Lung (tissue), 12 donors: ENCODE measurements around the gene DIS3L2. TPM values are rescaled to one million over a fixed set of nuclear protein-coding genes. Genes with fewer than 3 reads are reported as not detected.
"Not testable (repeated sequence)": the region's sequence is repeated elsewhere in the genome, so short reads cannot be mapped to it uniquely, and the experiment has no call there.

Source experiments
- ATAC-seq: fragments of 200-7000 bp; cut with Tn5 transposase; one replicate; pipeline ENCODE4 v1.9.1; 2020; ENCODE audit warnings: moderate number of reproducible peaks; ENCODE audit not compliant: insufficient read depth, low FRiP score
- DNase-seq, 3 donors: peaks; one replicate each; pipeline ENCODE4 v3.0.0-alpha.2; 2013 to 2017
- H3K27ac ChIP-seq, 2 donors: one replicate each; pipeline ENCODE4 v1.5.1; 2013; ENCODE audit warnings: mild to moderate bottlenecking in 2 of 2, moderate library complexity in 2 of 2, control low read depth in 1 of 2, inconsistent platforms in 1 of 2, low read depth in 1 of 2, low read length in 1 of 2
- H3K27me3 ChIP-seq, 3 donors: one replicate each; pipeline ENCODE4 v1.5.1; 2013; ENCODE audit warnings: low read length in 2 of 3; ENCODE audit not compliant: control insufficient read depth in 3 of 3, insufficient read depth in 3 of 3
- H3K36me3 ChIP-seq, 4 donors: one replicate each; pipeline ENCODE4 v1.5.1; 2013; ENCODE audit warnings: low read length in 4 of 4, mild to moderate bottlenecking in 1 of 4, moderate library complexity in 1 of 4; ENCODE audit not compliant: control insufficient read depth in 4 of 4, insufficient read depth in 4 of 4
- H3K4me1 ChIP-seq, 5 donors: one replicate each; pipeline ENCODE4 v1.5.1; 2013; ENCODE audit warnings: low read length in 5 of 5, mild to moderate bottlenecking in 2 of 5, moderate library complexity in 1 of 5; ENCODE audit not compliant: control insufficient read depth in 5 of 5, insufficient read depth in 5 of 5
- H3K4me3 ChIP-seq: one replicate; pipeline ENCODE4 v1.5.1; 2013; ENCODE audit warnings: mild to moderate bottlenecking, control low read depth, moderate library complexity
- H3K9ac ChIP-seq, 2 donors: one replicate each; pipeline ENCODE4 v1.5.1; 2013; ENCODE audit warnings: low read length in 2 of 2, control low read depth in 1 of 2; ENCODE audit not compliant: insufficient read depth in 1 of 2
- H3K9me3 ChIP-seq, 4 donors: one replicate each; pipeline ENCODE4 v1.5.1; 2013; ENCODE audit warnings: low read length in 3 of 4, mild to moderate bottlenecking in 1 of 4, moderate library complexity in 1 of 4; ENCODE audit not compliant: control insufficient read depth in 4 of 4, insufficient read depth in 3 of 4
- WGBS, 2 donors: extraction: QIAGEN DNeasy Blood & Tissue Kit; methylation state at CpG; one replicate each; pipeline ENCODE4 v1.1.7; 2013; 5-methylcytosine and 5-hydroxymethylcytosine counted together
- polyA plus RNA-seq, 2 donors: library from polyadenylated mRNA; stranded (reverse); fragments of 200-250 nt; gene quantifications; one replicate each; pipeline ENCODE4 v1.2.1, GENCODE V29; 2013
- total RNA-seq, 2 donors: library from RNA; depleted of rRNA in 1 of 2; stranded (reverse); fragments of >200 nt in 1 of 2; gene quantifications; one replicate each; pipeline ENCODE4 v1.2.1, GENCODE V29; 2014 to 2021
- TF ChIP-seq, protein P1 (sequence below): IDR thresholded peaks from 2 replicates; pipeline ENCODE4 v1.5.1; 2012; ENCODE audit warnings: mild to moderate bottlenecking; ENCODE audit errors: control extremely low read depth, extremely low read depth
- donor health status: control.
- donor health status: control.
- donor health status: Bipolar disorder and iron deficiency.
- donor health status: healthy.
- donor health status: DM: yes; HTN: yes; CAD: no.

Gene DIS3L2
- total and polyA plus RNA-seq, 4 donors = 12.7 to 41.0 (median 31.1) TPM

DNA sequence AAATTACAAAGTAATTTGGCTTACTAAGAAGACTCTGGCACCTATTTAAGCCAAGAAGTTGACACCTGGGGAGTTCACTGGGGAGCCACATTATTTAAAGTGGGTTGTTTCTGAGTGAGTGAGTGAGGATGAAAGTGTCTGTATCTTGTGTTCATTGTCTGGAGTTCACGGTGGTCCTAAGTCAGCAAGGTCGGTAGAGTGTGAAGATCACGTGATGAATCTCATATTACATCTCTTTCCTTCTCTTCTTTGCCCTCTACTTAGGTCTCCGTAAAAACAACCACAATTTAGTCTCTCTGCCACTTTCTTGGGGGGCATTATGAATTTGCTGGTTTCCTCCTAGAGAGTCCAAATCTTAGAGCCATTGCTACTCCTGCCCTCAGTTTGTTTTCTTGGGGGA, 67.8 kb downstream of the DIS3L2 start:
- H3K36me3 ChIP-seq = peaks cover 0 to 15% (median 8%) of the 10 kb centered on the region in 4 donors
- no peak overlapping the region for H3K27ac ChIP-seq
- ATAC-seq (no peak), DNase-seq (no peak)
- H3K4me1 ChIP-seq = peaks cover 0 to 5% (median 0%) of the 10 kb centered on the region in 5 donors
- no peak overlapping the region for H3K4me3 ChIP-seq
- H3K9me3 ChIP-seq = no peaks in the 10 kb centered on the region
- H3K27me3 ChIP-seq = no peaks in the 10 kb centered on the region
- H3K9ac ChIP-seq = no peak overlapping the region
- WGBS, 2 donors = 67 to 69% methylated on average over 4 of the region's 4 CpGs
- TF ChIP-seq, protein P1, sequence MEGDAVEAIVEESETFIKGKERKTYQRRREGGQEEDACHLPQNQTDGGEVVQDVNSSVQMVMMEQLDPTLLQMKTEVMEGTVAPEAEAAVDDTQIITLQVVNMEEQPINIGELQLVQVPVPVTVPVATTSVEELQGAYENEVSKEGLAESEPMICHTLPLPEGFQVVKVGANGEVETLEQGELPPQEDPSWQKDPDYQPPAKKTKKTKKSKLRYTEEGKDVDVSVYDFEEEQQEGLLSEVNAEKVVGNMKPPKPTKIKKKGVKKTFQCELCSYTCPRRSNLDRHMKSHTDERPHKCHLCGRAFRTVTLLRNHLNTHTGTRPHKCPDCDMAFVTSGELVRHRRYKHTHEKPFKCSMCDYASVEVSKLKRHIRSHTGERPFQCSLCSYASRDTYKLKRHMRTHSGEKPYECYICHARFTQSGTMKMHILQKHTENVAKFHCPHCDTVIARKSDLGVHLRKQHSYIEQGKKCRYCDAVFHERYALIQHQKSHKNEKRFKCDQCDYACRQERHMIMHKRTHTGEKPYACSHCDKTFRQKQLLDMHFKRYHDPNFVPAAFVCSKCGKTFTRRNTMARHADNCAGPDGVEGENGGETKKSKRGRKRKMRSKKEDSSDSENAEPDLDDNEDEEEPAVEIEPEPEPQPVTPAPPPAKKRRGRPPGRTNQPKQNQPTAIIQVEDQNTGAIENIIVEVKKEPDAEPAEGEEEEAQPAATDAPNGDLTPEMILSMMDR = no peak

DNA sequence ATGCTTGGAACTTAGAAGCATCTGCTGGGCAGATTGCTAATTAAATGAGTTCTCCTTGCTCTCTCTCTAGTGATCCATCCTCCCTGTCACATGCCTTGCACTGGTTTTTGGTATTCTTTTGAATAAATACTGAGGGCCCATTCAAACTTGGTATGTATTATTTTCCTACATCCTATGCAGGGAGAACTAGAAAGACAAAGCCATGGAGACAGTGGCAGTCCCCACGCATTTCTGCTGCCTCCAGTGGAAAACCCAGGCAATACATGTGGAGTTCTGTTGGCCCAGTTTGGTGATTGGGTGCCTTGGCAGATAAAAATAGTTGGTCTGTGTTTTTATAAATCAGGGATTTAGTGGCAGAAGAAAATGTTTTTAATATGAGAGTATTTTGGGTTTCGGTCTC, 68.7 kb downstream of the DIS3L2 start:
- 97% methylated on average over 2 of the region's 2 CpGs for WGBS, 2 donors
- DNase-seq (no peak), ATAC-seq (no peak)
- Histone ChIP-seq H3K9me3 (no peaks in the 10 kb centered on the region), H3K27me3 (no peaks in the 10 kb centered on the region), H3K27ac (no peak overlapping the region), H3K36me3 (peaks cover 0 to 15% (median 6%) of the 10 kb centered on the region in 4 donors), H3K9ac (no peak overlapping the region), H3K4me1 (peaks cover 0 to 5% (median 0%) of the 10 kb centered on the region in 5 donors), H3K4me3 (no peak overlapping the region)
- TF ChIP-seq, protein P1 = no peak

DNA sequence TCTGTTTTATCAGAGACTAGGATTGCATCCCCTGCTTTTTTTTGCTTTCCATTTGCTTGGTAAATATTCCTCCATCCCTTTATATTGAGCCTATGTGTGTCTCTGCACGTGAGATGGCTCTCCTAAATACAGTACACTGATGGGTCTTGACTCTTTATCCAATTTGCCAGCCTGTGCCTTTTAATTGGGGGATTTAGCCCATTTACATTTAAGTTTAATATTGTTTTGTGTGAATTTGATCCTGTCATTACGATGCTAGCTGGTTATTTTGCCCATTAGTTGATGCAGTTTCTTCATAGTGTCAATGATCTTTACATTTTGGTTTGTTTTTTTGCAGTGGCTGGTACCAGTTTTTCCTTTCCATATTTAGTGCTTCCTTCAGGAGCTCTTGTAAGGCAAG, 73.8 kb downstream of the DIS3L2 start:
- H3K27me3 ChIP-seq, H3K27ac ChIP-seq, ATAC-seq, DNase-seq, H3K9ac ChIP-seq, H3K4me3 ChIP-seq, H3K36me3 ChIP-seq, H3K9me3 ChIP-seq, H3K4me1 ChIP-seq: not testable (repeated sequence)
- WGBS, 2 donors = 97 to 100% methylated on average over 2 of the region's 2 CpGs

DNA sequence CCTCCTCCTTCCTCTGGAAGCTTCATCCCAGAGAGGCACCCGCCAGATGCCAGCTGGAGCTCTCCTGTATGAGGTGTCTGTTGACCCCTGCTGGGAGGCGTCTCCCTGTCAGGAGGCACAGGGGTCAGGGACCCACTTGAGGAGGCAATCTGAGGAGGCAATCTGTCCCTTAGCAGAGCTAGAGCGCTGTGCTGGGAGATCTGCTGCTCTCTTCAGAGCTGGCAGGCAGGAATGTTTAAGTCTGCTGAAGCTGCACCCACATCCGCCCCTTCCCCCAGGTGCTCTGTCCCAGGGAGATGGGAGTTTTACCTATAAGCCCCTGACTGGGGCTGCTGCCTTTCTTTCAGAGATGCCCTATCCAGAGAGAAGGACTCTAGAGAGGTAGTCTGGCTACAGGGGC, 75.4 kb downstream of the DIS3L2 start:
- not testable (repeated sequence) for H3K9ac ChIP-seq, H3K36me3 ChIP-seq, ATAC-seq, H3K4me3 ChIP-seq, H3K27me3 ChIP-seq, H3K9me3 ChIP-seq, H3K27ac ChIP-seq, H3K4me1 ChIP-seq, DNase-seq
- WGBS, 2 donors = 97 to 100% methylated on average over 4 of the region's 4 CpGs
